NCI-H526 (cell line): ENCODE measurements around the gene CD226.
"Not testable (repeated sequence)": the region's sequence is repeated elsewhere in the genome, so short reads cannot be mapped to it uniquely, and the experiment has no call there.

ENCODE experiments used
- DNase-seq, 2 experiments: peaks; one replicate each; lab custom pipeline; 2025; lab: John Stamatoyannopoulos, UW

The CD226 gene

DNA sequence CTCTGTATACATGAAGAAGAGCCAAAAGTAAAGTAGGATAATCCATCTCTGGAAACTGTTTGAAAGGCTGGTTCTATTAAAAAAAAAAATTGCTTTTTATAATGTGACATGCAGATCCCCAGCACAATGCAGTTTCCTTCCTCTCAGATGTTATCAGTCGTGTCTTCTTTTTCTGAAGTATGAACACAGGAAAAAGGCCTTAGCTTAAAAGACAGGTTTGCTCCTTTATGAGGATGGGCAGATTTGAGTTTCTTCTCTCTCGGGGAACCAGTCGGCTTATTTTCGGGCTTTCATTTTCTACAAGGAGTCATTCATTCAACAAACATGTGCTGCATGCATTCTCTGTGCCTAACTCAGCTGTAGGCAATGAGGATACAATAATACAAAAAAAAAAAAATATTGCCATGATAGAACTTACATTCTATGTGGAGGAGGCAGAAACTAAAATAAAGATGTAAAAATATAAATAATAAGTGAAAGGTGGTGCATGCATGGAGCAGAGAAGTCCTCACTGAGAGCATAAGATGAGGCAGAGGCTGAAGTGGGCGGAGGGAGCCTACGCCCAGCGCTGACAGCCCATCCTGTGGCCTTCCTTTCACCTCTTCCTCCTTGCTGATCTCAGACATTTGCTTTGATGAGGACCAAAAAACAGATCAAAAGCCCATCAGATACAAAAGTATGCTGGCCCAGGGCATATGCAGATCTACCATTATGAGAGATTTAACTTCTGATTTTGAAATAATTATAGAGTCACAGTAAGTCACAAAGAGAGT, at the start of gene CD226:
Gene CD226 (minus strand): TSS at position 513 of the 773 bp plus-strand sequence. CDS start 467 bp downstream, at position 46.
- DNase-seq = no peak

DNA sequence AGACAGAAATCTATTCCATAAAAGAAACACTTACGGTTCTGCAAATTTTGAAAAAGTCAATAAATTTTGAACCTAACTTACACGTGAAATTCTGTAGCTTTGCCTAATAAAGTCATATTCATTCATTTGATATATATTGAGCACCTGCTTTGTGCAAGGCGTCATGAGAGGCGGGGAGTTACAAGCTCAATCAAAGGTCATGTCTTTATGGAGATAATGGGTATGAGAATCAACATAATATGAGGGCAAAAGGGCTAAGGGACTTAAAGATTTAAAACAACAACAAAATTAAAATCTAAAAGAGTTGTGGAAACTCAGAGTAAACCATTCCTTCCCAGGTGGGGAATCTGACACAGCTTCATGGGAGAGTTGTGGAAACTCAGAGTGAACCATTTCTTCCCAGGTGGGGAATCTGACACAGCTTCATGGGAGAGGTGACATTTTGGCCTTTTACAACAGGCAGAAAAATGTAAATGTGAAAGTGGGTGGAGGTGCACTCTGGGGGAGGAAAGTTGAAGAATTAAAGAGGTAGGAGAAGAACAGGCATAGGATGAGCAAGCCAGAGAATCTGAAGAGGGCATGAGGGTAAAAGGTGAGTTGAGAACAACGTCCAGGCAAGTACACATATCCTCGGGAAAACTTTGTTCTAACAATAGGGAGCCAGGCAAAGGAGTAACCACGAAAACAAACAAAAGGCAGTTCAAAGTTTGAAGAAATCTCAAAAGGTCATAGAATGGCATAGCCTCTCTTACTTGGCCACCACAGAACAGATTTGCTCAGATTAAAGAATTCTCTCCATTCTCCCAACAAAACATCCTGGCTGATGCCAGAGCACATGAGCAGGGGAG, 49.5 kb upstream of the CD226 start:
- no peak for DNase-seq

- peak in 1 of 2 experiments; percentile 23 for DNase-seq
Observed at GRCh38 chr18:69996417-69996816, 48.7 kb upstream of the CD226 start.

GRCh38 chr18:69995774-69996173, 48.1 kb upstream of the CD226 start:
- no peak for DNase-seq

- no peak for DNase-seq
Observed at GRCh38 chr18:69992776-69993175, 45.1 kb upstream of the CD226 start.

DNA sequence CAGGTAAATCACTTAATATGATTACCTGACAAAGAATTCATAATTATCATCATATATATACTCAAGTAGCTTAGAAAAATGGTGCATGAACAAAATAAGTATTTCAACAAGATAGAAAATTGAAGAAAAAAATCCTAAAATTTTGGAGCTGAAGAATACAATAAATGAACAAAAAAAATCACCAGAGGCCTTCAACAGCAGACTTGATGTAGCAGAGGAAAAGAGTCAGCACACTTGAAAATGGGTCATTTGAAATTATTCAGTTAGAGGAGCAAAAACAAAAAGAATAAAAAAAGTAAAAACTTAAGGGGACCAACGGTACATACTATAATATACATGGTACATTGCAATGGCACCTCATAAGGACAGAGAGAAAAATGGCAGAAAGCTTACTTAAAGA, 40.2 kb upstream of the CD226 start:
- no peak for DNase-seq

GRCh38 chr18:69985239-69985638, 37.6 kb upstream of the CD226 start:
- DNase-seq = no peak

- DNase-seq = no peak
Observed at GRCh38 chr18:69982417-69982816, 34.7 kb upstream of the CD226 start.

DNA sequence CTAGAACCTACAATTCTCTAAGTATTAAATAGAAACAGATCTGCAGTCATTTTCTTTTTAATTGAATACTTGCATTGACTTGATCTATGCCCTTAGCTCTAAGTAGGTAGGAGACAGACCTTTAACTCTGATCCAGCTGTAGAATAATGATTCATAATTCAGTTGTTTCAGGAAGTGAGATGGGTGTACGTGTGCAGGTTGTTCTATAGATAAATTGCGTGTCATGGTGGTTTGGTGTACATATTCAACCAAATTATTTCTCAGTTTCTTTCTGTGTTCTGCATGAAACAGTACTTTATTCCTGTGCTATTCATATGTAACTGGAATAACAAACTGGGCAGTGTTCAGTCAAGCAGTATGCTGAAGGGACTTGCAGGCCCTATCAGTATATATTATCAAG, 34.3 kb upstream of the CD226 start:
- DNase-seq = no peak

DNA sequence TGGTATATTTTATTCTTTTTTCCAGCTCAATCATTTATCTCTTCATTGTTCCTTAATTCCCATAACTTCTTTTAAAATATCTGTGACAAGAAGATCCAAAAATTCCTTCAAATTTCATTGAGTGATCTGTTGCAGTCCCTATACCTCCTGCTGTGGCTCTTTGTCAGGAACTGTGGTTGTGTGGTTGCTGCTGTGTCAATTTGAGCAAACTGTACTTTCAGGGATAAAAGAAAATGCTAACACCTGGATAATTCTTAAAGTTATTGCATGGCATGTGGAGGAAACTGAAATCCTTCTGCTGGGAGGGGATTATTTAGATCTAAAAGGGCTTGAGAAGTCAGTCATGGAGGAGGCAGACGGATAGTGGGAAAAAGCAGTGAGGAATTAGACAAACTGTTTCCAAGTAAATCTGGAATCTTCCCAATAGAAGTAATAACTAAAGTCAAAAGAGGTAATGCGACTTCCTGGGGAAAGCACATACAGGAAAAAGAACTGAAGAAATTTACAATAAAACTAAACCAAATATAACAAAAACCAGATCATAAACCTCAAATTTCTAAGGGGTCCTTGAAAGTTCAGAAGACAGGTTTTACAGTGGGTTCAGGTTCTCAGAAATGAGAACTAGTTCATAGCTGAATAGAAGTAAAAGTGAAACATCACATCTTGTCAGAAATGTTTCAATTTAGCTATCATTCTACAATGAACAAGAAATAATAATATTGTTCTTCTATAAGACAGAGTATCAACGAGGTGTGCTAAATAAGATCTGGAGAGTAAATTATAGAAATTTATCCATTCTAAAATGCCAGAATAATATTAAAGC, 33.5 kb upstream of the CD226 start:
- no peak for DNase-seq

DNA sequence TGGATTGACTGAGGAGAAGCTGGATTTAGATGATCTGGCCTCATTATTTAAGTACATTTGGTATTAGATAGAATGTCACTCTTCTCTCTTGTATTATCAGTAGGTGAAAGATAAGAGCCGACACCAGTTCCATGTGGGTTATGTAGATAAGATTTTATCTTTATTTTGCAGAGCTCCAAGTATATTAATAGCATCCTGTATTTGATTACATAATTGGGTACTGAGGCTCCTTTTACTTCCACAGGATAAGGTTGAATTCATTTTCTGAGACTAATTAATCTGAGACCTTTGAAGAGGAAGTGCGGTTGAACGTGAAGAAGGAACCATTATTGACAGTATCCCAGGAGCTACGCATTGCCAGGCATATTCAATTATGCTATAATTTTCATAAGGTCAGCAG, 32.8 kb upstream of the CD226 start:
- DNase-seq = no peak

GRCh38 chr18:69978732-69979715, 31.4 kb upstream of the CD226 start:
- DNase-seq = no peak

- DNase-seq = not testable (repeated sequence)
Observed at GRCh38 chr18:69975294-69975693, 27.6 kb upstream of the CD226 start.

DNA sequence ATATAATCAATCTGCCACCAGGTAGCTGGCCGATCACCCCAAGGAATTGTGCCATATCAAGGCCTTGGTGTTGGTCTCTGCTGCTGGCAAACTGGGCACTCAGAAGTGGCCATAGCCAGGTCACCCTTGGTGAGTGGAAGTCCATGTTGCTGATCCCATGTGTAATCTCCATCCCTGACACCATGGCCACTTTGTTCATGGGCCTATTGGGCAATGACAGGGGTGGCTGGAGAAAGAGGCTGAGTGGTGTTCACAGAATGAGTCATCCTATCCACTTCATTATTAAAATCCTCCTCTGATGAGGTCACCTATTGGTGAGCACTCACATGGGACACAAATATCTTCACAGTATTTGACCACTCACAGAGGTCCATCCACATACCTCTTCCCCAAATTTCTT, 26.7 kb upstream of the CD226 start:
- DNase-seq = no peak

DNA sequence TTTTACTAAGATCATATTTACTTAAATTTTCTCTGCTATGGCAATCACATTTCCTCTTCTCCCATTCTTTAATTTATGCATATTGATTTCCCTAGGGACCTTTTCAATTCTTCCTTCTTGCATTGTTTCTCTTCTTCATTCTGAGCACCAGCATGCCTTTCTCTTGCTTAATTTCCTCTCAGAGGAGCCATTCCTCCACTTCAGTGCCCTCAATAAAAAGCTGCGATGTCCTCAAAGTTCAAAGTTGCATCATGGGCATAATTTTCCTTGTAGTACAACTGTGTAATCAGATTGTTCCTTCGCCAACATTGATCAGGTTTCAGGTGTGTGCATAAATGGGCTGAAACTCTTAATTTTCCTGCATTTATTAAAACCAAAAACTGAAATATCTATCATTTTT, 21.8 kb upstream of the CD226 start:
- DNase-seq = no peak

- no peak for DNase-seq
Observed at GRCh38 chr18:69968039-69968438, 20.4 kb upstream of the CD226 start.

DNA sequence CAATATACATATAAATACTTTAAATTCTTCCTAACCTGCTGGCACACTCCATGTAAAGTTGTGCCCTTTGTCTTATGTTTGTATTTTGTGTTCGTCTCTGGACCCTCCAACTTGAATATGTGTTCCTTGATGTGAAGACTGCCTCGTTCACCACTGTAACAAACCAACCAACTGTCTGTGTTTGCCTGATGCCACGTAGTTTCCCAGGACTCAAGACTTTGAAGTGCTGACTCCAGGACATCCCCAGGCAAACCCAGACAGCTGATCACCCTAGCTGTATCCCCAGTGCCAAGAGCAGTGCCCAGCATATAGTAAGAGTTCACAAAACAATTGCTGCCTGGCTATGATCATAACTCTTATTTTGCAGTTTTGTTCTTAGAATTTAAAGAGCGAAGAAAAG, 15.5 kb upstream of the CD226 start:
- no peak for DNase-seq

DNA sequence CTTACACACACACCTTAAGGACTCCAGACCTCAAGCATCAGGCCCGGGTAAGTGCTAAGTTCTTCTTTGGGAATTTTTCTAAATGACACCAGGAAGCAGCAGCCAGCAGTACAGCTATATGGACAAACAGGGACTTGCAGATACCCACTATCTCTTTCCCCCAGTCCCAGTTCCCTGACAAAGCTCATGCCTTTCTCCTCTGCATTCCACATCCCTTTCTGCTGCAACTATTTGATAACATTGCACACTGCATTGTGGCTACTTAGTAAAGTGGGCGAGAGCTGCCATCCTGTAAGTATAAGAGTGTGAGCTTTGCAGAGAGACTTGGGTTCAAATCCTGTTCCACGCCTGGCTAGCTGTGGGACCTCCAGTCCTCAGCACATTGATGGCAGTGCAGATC, 14.0 kb upstream of the CD226 start:
- DNase-seq = no peak

DNA sequence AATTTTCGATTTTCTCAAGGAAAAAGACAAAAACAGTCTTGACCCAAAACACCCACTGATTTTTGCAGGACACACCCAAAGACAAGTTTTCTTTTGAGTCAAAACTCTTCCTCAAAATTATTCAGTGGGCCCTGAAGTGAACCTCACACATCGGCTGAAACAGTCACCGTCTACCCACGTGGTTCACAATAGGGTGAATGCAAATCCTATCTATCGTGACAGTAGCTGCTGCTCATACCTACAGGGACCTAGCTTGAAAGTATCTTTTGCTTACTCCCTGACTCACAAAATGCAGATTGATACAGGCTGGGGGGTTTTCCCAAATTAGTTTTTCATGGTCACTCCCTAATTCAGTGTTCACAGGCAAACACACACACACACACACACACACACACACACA, 10.7 kb upstream of the CD226 start:
- DNase-seq = no peak

- DNase-seq = no peak
Observed at GRCh38 chr18:69957747-69958146, 10.1 kb upstream of the CD226 start.
